Astrocyte (in vitro differentiated cells and primary cell): Measurements from ENCODE around the gene KRT83.

Source experiments
- CTCF ChIP-seq: IDR thresholded peaks from 2 replicates; pipeline ENCODE4 v1.5.1; 2011; ENCODE audit warnings: low read depth, mild to moderate bottlenecking, inconsistent platforms, low read length, moderate library complexity; ENCODE audit not compliant: insufficient read depth
- EZH2 ChIP-seq: IDR thresholded peaks from 2 replicates; pipeline ENCODE4 v1.6.1; 2012; ENCODE audit warnings: mild to moderate bottlenecking, low read length, inconsistent platforms; ENCODE audit not compliant: insufficient read depth

GRCh38 chr12:52333321-52333720, 12.1 kb upstream of the KRT83 start:
- no peak for TF ChIP-seq CTCF
- TF ChIP-seq EZH2, result no peak
